Upper lobe of left lung (tissue), 4 donors: Measurements from ENCODE around the gene USP51.
"Not testable (repeated sequence)": the region's sequence is repeated elsewhere in the genome, so short reads cannot be mapped to it uniquely, and the experiment has no call there.

Experiments
- CTCF ChIP-seq, 6 experiments: fragments of 450-650 bp in 4 of 6; fragments of 200-600 bp in 2 of 6; sonication (generic) in 2 of 6; IDR thresholded peaks; one replicate each; pipeline ENCODE4 v1.5.1; 2016 to 2019; ENCODE audit warnings: antibody characterized with exemption in 6 of 6
- POLR2A ChIP-seq, 4 donors: fragments of 450-650 bp; IDR thresholded peaks; one replicate each; pipeline ENCODE4 v1.5.1; 2016 to 2017; ENCODE audit warnings: antibody characterized with exemption in 4 of 4, mild to moderate bottlenecking in 2 of 4
- POLR2AphosphoS5 ChIP-seq, 2 donors: sonication (generic); formaldehyde crosslinking; IDR thresholded peaks; one replicate each; pipeline ENCODE4 v1.5.1; 2017; ENCODE audit warnings: antibody characterized with exemption in 2 of 2

DNA sequence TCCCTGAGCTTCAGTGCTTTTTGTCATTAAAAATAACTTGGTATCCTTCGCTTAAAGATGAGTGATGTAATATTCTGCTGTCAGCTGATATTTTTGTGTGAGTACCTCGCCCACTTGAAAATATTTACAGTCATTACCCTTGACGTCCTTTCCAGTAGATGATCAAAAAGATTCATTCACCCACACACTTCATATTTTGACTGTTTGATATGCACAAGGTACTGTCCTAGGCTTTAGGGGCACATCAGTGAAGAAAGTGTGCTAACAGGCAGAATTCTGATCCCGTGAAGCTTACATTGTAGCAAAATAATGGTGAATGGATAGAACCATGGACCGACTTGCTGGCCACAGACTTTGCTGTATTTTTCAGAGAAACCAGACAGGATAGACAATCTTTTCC lies 18.1 kb upstream of the USP51 start:
- TF ChIP-seq CTCF, POLR2AphosphoS5, POLR2A (IDR thresholded peaks at IDR 0.05): not testable (repeated sequence)
